ENCODE measurements around the gene TMEM273.

The TMEM273 gene

DNA sequence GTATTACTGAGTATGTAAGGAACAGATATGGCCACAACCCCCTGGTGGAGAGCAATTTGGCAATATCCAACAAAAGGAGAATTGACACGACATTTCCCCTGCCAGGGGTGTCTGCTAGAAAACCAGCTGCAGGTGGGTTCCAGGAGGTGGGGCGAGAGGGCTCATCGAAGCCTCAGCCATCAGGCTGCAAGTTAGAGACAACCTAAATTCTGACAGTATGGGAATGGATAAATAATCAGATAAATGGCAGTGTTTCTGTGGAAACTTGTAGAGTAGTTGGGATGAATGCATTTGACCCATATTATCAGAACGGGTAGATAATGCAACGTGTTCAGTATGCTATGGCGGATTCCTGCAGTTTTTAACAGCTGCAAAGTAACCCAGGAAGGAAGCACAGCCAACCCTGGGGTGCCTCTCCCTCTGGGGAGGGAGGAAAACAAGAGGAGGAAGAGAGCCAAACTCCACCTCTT is 3.5 kb downstream of the TMEM273 start:
- peaks cover 3% of the 10 kb centered on the region for H3K27me3 ChIP-seq (replicated peaks; ENCODE audit: control insufficient read depth, insufficient read depth, low read length)
- no peaks in the 10 kb centered on the region for H3K9me3 ChIP-seq (ENCODE audit: control insufficient read depth, low read length)
- H3K9ac ChIP-seq (ENCODE audit: low read length), result no peak overlapping the region
- H3K36me3 ChIP-seq (ENCODE audit: control insufficient read depth, insufficient read depth, low read length, severe bottlenecking), result no peaks in the 10 kb centered on the region
- H3K4me3 ChIP-seq (ENCODE audit: low read length), result no peak overlapping the region
- peaks cover 9% of the 10 kb centered on the region for H3K4me1 ChIP-seq (ENCODE audit: control insufficient read depth, insufficient read depth, low read length)
- no peak for DNase-seq (ENCODE audit: low read depth)

DNA sequence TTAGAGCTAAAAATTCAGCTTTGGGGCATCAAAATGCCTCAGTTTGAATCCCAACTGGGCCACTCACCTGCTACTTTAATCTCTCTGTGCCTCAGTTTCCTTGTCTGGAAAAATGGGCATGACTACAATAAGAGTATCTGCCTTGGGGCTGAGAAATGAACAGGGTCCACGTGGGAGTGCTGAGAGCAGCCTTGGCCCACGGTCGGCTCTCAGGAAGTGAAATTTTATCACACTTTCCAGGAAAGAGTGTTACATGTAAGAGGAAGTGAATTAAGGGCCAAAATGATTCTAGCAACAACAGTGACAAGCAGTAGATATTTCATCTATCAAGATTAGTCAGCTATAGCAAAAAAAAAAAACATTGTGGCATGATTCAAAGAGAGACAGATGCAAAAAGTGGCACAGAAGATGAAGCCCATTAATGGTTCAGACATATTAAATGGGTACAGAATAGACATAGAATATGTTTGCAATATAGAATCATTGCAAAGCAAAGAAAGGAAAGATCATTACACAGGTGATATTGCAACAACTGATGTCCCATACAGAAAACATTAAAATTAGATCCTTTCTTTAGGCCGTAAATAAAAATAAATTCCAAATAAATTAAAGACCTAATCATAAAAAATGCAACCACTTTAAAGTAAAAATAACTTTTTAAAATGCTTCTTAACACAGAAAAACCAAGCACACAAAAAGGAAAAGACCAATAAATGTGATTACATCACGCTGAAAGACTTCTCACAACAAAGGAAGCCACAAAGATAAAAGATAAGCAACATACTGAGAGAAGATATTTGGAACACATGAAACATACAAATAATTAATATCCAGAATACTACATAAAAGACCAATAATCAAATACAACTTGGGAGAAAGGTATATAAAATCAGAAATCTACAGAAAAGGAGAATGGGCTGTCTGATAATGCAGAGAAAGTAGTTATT is 4.3 kb downstream of the TMEM273 start:
- Histone ChIP-seq H3K4me3 (ENCODE audit: low read length) (no peak overlapping the region), H3K36me3 (ENCODE audit: control insufficient read depth, insufficient read depth, low read length, severe bottlenecking) (no peaks in the 10 kb centered on the region), H3K27me3 (replicated peaks; ENCODE audit: control insufficient read depth, insufficient read depth, low read length) (peaks cover 3% of the 10 kb centered on the region), H3K9ac (ENCODE audit: low read length) (no peak overlapping the region), H3K9me3 (ENCODE audit: control insufficient read depth, low read length) (no peaks in the 10 kb centered on the region), H3K4me1 (ENCODE audit: control insufficient read depth, insufficient read depth, low read length) (peaks cover 9% of the 10 kb centered on the region)
- DNase-seq (ENCODE audit: low read depth), result no peak

DNA sequence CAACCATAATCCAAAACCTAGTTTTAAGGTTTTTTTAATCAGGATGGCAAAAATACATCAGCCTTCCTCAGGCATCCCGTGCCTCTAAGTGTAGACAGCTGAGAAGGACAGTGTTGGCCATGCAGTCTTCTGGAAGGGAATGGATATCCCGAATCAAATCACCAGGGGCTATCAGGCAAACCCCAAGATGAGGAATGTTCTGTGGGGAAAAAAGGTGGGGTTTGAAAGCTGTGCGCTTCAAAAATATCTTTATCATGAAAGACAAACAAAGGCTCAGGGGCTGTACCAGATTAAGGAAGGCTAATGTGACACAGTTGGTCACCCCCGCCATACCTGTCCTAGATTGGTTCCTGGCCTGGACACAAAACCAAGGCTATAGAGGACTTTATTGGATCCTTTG is 5.4 kb downstream of the TMEM273 start:
- Histone ChIP-seq H3K4me3 (ENCODE audit: low read length) (no peak overlapping the region), H3K36me3 (ENCODE audit: control insufficient read depth, insufficient read depth, low read length, severe bottlenecking) (no peaks in the 10 kb centered on the region), H3K27me3 (replicated peaks; ENCODE audit: control insufficient read depth, insufficient read depth, low read length) (peaks cover 3% of the 10 kb centered on the region), H3K9ac (ENCODE audit: low read length) (no peak overlapping the region), H3K9me3 (ENCODE audit: control insufficient read depth, low read length) (no peaks in the 10 kb centered on the region), H3K4me1 (ENCODE audit: control insufficient read depth, insufficient read depth, low read length) (peaks cover 6% of the 10 kb centered on the region)
- DNase-seq (ENCODE audit: low read depth), result no peak

DNA sequence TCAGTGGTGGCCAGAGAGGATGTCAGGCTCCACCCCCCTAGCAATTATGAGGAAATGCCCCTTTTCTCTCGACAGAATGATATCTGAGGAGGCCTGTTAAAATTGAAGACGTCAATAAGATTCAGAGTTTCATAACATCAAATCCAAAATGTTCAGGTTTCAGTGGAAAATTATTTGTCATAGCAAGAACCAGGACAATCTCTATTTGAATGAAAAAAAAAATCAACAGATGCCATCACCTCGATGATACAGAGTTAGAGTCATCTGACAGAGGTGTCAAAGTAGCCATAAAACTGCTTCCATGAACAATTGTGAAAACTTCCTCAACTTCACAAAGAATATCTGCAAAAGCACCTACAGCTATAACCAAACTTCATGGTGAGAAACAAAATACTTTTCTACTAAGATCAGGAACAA is 7.7 kb downstream of the TMEM273 start:
- DNase-seq (ENCODE audit: low read depth), result no peak
- Histone ChIP-seq H3K9me3 (ENCODE audit: control insufficient read depth, low read length) (no peaks in the 10 kb centered on the region), H3K27me3 (replicated peaks; ENCODE audit: control insufficient read depth, insufficient read depth, low read length) (no peaks in the 10 kb centered on the region), H3K36me3 (ENCODE audit: control insufficient read depth, insufficient read depth, low read length, severe bottlenecking) (no peaks in the 10 kb centered on the region), H3K4me3 (ENCODE audit: low read length) (no peak overlapping the region), H3K4me1 (ENCODE audit: control insufficient read depth, insufficient read depth, low read length) (peaks cover 13% of the 10 kb centered on the region), H3K9ac (ENCODE audit: low read length) (no peak overlapping the region)

DNA sequence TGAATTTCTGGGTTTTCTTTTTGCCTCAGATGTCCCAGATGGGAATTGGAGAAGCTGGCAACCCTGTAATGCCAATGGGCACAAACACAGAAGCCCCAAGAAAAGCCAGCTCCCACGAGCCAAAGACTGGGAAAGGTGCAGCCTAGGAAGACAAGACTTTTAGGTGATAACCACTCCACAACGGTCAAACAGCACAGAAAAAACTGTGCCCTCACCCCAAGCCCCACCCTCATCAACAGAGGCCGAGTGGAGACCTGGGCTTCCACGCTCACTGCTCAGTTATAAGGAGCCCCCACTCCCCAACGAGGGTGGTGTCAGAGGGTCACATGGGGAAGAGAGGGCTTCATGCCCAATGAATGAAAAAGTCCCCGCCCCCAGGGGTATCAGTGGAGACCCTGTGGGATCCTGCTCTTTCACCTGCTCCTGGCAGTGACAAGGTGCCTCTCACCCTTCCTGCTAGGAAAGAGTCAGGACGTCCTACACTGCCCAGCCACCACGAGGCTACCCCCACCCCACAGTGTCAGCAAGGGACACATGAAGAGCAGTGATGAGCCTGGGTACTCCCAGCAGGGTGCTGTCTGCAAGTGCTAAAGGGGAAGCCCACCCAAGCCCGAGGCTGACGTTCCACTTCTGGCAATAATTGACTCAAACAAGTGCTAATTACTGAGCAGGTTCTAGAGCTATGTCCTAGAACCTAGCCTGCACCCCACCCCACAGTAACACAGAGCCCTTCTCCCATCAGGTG is 8.3 kb downstream of the TMEM273 start:
- Histone ChIP-seq H3K27me3 (replicated peaks; ENCODE audit: control insufficient read depth, insufficient read depth, low read length) (no peaks in the 10 kb centered on the region), H3K4me1 (ENCODE audit: control insufficient read depth, insufficient read depth, low read length) (peaks cover 13% of the 10 kb centered on the region), H3K9me3 (ENCODE audit: control insufficient read depth, low read length) (no peaks in the 10 kb centered on the region), H3K36me3 (ENCODE audit: control insufficient read depth, insufficient read depth, low read length, severe bottlenecking) (no peaks in the 10 kb centered on the region), H3K9ac (ENCODE audit: low read length) (no peak overlapping the region), H3K4me3 (ENCODE audit: low read length) (no peak overlapping the region)
- no peak for DNase-seq (ENCODE audit: low read depth)

DNA sequence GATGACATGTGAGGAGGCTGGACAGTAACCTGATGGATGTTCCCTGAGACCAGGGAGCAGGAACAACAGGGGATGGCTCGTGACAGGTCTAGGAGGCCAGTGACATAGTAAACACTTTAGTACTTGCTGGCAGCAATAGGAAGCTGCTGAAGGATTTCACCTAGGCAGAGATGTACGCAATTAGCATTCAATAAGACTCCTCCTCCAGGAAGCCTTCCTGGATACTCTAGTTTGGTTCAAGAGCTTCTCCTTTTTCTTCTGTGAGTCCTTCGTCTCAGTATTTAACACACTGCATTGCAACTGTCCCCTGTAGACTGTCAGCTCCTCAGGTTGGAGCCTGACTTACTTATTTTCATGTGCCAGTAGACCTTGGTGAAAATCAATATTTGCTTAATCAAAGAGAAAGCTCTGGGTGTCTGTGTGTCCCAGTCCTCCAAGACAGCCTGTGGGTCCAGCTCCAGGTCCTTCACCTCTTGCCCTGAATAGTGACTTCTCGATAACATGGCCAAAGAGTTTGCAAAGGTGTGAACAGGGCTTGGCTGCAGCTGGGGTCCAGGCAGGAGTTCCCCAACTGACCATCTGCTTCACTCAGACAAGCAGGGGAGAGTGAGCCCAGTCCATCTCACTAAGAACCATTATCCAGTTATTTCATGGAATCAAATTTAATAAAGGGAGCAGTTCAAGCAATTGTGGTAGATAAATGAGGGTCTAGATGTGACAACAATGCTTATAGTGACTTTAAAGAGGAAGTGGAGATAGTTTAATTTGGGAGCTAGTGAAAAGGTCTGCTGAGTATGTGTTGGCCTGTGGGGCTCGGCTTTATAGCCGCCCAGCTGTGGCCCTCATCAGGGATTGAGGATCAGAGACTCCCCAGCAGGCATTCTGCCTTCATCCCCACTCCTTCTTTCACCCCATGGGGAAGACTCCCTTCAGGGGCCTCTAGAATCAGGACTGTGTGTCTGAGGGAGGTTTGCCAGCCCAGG is 9.4 kb downstream of the TMEM273 start:
- no peak for DNase-seq (ENCODE audit: low read depth)
- no peak overlapping the region for H3K9ac ChIP-seq (ENCODE audit: low read length)
- no peak overlapping the region for H3K4me3 ChIP-seq (ENCODE audit: low read length)
- H3K36me3 ChIP-seq (ENCODE audit: control insufficient read depth, insufficient read depth, low read length, severe bottlenecking), result no peaks in the 10 kb centered on the region
- no peaks in the 10 kb centered on the region for H3K9me3 ChIP-seq (ENCODE audit: control insufficient read depth, low read length)
- peaks cover 13% of the 10 kb centered on the region for H3K4me1 ChIP-seq (ENCODE audit: control insufficient read depth, insufficient read depth, low read length)
- no peaks in the 10 kb centered on the region for H3K27me3 ChIP-seq (replicated peaks; ENCODE audit: control insufficient read depth, insufficient read depth, low read length)

DNA sequence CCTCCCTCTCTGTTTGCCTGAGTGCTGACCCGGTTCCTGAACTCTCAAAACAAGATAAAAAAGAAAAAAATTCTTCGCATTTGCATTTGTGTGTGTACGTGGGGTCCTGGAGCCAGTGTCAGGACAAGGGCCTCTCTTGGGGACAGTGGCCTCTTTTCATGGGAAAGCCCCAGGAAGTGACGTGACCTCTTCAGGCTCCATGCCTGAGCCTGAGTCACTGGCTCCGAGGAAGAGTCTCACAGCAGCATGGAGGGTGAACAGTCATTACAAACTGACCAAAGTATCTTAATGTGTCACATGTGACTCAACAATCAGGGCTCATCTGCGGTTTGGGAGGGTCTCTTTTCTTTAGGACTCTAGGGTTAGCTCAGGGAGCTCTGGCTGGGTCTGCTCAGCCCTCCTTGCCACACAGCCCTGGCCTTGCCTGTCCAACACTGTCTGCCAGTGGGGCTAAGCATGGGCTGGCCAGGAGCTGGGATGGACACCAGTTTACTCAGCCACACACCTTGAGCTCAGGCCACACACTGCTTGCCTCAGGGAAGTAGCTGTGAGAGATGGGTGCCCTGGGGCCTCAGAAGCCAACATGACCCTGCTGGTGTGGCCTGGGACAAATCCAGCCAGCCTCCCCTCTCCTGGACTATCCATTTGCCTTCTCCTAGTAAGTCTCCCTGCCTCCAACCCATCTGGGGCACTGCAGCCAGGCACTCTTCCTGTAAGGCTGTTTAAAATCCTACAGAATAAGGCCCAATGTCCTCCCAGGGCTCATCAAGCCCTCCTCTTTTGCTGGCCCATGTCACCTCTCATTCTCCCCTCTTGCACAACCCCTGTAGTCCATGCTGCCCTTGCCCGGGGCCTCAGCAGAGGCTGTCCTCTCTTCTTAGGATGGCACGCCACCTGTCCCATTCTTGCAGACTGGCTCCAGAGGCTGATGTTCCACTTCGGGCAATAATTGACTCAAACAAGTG is 10.5 kb downstream of the TMEM273 start:
- H3K9ac ChIP-seq (ENCODE audit: low read length), result no peak overlapping the region
- no peaks in the 10 kb centered on the region for H3K36me3 ChIP-seq (ENCODE audit: control insufficient read depth, insufficient read depth, low read length, severe bottlenecking)
- H3K27me3 ChIP-seq (replicated peaks; ENCODE audit: control insufficient read depth, insufficient read depth, low read length), result no peaks in the 10 kb centered on the region
- no peaks in the 10 kb centered on the region for H3K9me3 ChIP-seq (ENCODE audit: control insufficient read depth, low read length)
- peak; percentile 68 for DNase-seq (ENCODE audit: low read depth)
- peak overlapping the region; percentile 8 for H3K4me3 ChIP-seq (ENCODE audit: low read length)
- H3K4me1 ChIP-seq (ENCODE audit: control insufficient read depth, insufficient read depth, low read length), result peaks cover 13% of the 10 kb centered on the region

DNA sequence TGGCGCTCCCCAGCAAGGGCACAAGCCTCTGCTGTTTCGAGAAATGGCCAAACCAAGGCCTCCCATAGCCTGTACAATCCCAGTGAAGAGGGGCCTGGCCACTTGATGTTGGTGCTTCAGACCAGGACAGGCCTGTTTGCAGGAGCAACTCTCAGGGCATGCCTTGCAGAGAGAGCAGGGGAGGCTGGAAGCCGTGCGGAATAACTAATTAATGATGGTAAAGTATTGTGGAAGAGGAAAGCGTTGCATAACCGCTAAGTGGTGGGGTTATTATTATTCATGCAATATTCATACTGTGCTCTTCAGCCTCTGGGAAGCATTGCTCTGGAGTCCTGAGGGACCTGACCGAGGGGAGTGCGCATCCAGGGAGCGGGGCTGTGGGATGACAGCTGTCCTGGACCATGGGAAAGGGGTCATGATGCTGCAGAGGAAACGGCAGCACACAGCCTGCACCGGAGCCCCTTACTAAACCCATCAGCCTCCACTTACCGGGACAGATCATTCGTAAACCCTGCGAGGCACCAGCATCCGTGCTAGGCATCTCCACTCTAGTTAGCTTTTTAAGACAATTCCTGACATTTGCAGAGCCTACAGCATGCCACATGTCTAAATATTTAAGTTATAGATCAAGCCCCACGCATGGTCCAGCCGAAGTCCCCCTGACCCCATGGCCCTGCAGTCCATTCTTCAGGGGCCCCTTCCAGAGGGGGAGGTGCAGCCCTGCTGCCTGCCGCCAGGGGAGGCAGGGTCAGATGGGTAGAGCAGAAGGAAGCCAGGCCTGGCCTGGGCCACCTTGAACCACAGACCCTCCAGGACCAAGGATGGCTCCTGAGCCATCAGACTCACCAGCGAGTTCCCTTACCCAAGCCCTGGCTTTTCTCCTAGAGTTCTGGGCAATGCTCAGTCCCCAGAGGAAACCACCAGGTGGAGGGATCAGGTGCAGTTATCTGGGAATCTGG is 11.6 kb downstream of the TMEM273 start:
- DNase-seq (ENCODE audit: low read depth), result no peak
- peak overlapping the region; percentile 8 for H3K4me3 ChIP-seq (ENCODE audit: low read length)
- H3K36me3 ChIP-seq (ENCODE audit: control insufficient read depth, insufficient read depth, low read length, severe bottlenecking), result no peaks in the 10 kb centered on the region
- no peaks in the 10 kb centered on the region for H3K9me3 ChIP-seq (ENCODE audit: control insufficient read depth, low read length)
- peaks cover 13% of the 10 kb centered on the region for H3K4me1 ChIP-seq (ENCODE audit: control insufficient read depth, insufficient read depth, low read length)
- no peak overlapping the region for H3K9ac ChIP-seq (ENCODE audit: low read length)
- no peaks in the 10 kb centered on the region for H3K27me3 ChIP-seq (replicated peaks; ENCODE audit: control insufficient read depth, insufficient read depth, low read length)

DNA sequence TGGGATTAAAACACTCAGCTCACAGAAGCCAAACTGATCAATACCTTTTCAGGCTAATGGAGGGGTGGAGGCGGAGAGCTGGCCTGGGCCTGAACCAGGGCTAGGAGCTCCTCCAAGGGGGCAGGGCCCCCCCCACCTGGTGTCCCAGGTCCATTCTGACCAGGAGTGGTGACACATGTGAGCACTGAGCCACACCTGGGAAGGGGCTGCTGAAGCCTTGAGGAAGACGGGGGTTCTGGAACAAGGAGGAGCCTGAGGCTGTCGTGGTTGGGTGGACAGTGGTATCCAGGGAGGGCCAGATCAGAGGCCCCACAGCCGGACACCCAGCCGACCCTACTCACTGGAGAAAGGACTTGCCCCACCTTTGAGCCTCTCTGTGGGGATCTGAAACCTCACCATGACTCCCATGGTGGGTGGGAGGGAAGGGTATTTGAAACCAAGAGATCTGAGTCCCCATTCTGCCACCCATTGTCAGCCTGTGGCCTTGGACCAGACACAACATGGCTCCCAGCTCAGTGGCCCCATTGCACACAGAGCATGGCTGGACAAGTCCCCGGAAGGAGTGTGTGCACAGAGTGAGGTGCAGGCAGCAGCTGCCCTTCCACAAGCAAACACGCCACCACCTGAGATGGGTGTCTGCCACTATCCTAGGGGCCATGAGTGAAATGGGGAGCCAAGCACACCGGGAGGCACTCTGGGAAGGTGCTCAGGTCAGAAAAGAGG is 12.4 kb downstream of the TMEM273 start:
- Histone ChIP-seq H3K27me3 (replicated peaks; ENCODE audit: control insufficient read depth, insufficient read depth, low read length) (no peaks in the 10 kb centered on the region), H3K9ac (ENCODE audit: low read length) (no peak overlapping the region)
- no peak for DNase-seq (ENCODE audit: low read depth)

More for the DNA sequence above, 12.4 kb downstream of the TMEM273 start:
- no peaks in the 10 kb centered on the region for H3K36me3 ChIP-seq (ENCODE audit: control insufficient read depth, insufficient read depth, low read length, severe bottlenecking)
- H3K4me3 ChIP-seq (ENCODE audit: low read length), result no peak overlapping the region
- H3K9me3 ChIP-seq (ENCODE audit: control insufficient read depth, low read length), result no peaks in the 10 kb centered on the region
- peaks cover 13% of the 10 kb centered on the region for H3K4me1 ChIP-seq (ENCODE audit: control insufficient read depth, insufficient read depth, low read length)

All from adipocyte (in vitro differentiated cells).